Tibial nerve (tissue), 4 donors: ENCODE measurements around the gene IQSEC3. TPM values are rescaled to one million over a fixed set of nuclear protein-coding genes. Genes with fewer than 3 reads are reported as not detected.

Source experiments
- DNase-seq, 2 donors: peaks; one replicate each; pipeline ENCODE4 v3.0.0-alpha.2; 2019; ENCODE audit warnings: low spot score in 2 of 2
- H3K27ac ChIP-seq, 4 donors: fragments of 200-600 bp; sonication (generic) in 3 of 4; one replicate each; pipeline ENCODE4 v1.5.1; 2017 to 2019; ENCODE audit warnings: mild to moderate bottlenecking in 1 of 4
- H3K27me3 ChIP-seq, 2 donors: fragments of 200-600 bp; sonication (generic) in 1 of 2; one replicate each; pipeline versions ENCODE4 v1.5.1 to v1.6.0; 2017 to 2019
- H3K36me3 ChIP-seq, 3 donors: fragments of 200-600 bp; sonication (generic); one replicate each; pipeline ENCODE4 v1.5.1; 2018 to 2019
- H3K4me1 ChIP-seq, 4 donors: fragments of 200-600 bp; sonication (generic) in 3 of 4; one replicate each; pipeline ENCODE4 v1.5.1; 2017 to 2019
- H3K4me3 ChIP-seq, 4 donors: fragments of 200-600 bp; sonication (generic) in 3 of 4; one replicate each; pipeline ENCODE4 v1.5.1; 2017 to 2019; ENCODE audit warnings: mild to moderate bottlenecking in 1 of 4, moderate library complexity in 1 of 4
- H3K9me3 ChIP-seq, 4 donors: fragments of 200-600 bp; sonication (generic) in 3 of 4; one replicate each; pipeline ENCODE4 v1.5.1; 2017 to 2019
- CTCF ChIP-seq, 5 experiments: fragments of 200-600 bp in 3 of 5; fragments of 450-650 bp in 2 of 5; sonication (generic) in 3 of 5; IDR thresholded peaks; one replicate each; pipeline ENCODE4 v1.5.1; 2016 to 2019; ENCODE audit warnings: antibody characterized with exemption in 5 of 5, mild to moderate bottlenecking in 3 of 5, moderate library complexity in 2 of 5
- EP300 ChIP-seq, 2 donors: sonication (generic); formaldehyde crosslinking; IDR thresholded peaks; one replicate each; pipeline ENCODE4 v1.6.1; 2017; ENCODE audit warnings: antibody characterized with exemption in 2 of 2, mild to moderate bottlenecking in 1 of 2
- POLR2A ChIP-seq, 2 donors: fragments of 450-650 bp; IDR thresholded peaks; one replicate each; pipeline ENCODE4 v1.6.1; 2017; ENCODE audit warnings: antibody characterized with exemption in 2 of 2, mild to moderate bottlenecking in 2 of 2, moderate library complexity in 2 of 2
- WGBS, 2 donors: methylation state at CpG; one replicate each; pipeline ENCODE4 v1.1.5; 2018; 5-methylcytosine and 5-hydroxymethylcytosine counted together
- total RNA-seq, 4 donors: library from RNA; depleted of rRNA; stranded (reverse); fragments of >200 nt; gene quantifications; one replicate each; pipeline ENCODE4 v1.1.0, GENCODE V29; 2016

The IQSEC3 gene
- total RNA-seq, 4 donors from 2014 or later, result 0.84 to 6.5 (median 1.6) TPM

GRCh38 chr12:84056-84455 is 17.5 kb downstream of the IQSEC3 start:
- Histone ChIP-seq H3K4me3 (no peak overlapping the region), H3K27ac (no peak overlapping the region), H3K9me3 (peaks cover 0 to 2% (median 0%) of the 10 kb centered on the region in 4 donors), H3K36me3 (no peaks in the 10 kb centered on the region), H3K4me1 (no peaks in the 10 kb centered on the region), H3K27me3 (peaks cover 0 to 13% of the 10 kb centered on the region in 2 donors)
- DNase-seq, result no peak
- TF ChIP-seq POLR2A (IDR thresholded peaks at IDR 0.05), result no peak
- no peak for TF ChIP-seq EP300 (IDR thresholded peaks at IDR 0.05)
- no peak for TF ChIP-seq CTCF (IDR thresholded peaks at IDR 0.05)
- WGBS, 2 donors, result 48 to 58% methylated on average over 6 of the region's 6 CpGs

GRCh38 chr12:85191-85666 is 18.7 kb downstream of the IQSEC3 start:
- peaks cover 0 to under 1% of the 10 kb centered on the region in 2 donors for H3K27me3 ChIP-seq
- 68 to 87% methylated on average over 8 to 9 of the region's 9 CpGs for WGBS, 2 donors

GRCh38 chr12:87315-87714 is 20.7 kb downstream of the IQSEC3 start:
- 37 to 57% methylated on average over 2 of the region's 2 CpGs for WGBS, 2 donors
- Histone ChIP-seq H3K4me3 (no peak overlapping the region), H3K9me3 (peaks cover 0 to 14% (median 0%) of the 10 kb centered on the region in 4 donors), H3K36me3 (no peaks in the 10 kb centered on the region), H3K27ac (no peak overlapping the region), H3K27me3 (no peaks in the 10 kb centered on the region), H3K4me1 (no peaks in the 10 kb centered on the region)
- TF ChIP-seq EP300 (IDR thresholded peaks at IDR 0.05) (no peak), POLR2A (IDR thresholded peaks at IDR 0.05) (no peak), CTCF (IDR thresholded peaks at IDR 0.05) (no peak)
- no peak for DNase-seq

More at GRCh38 chr12:85191-85666, 18.7 kb downstream of the IQSEC3 start:
- Histone ChIP-seq H3K36me3 (no peaks in the 10 kb centered on the region), H3K27ac (no peak overlapping the region), H3K4me1 (no peaks in the 10 kb centered on the region), H3K4me3 (no peak overlapping the region), H3K9me3 (peaks cover 0 to 14% (median 0%) of the 10 kb centered on the region in 4 donors)
- no peak for DNase-seq
- no peak for TF ChIP-seq CTCF (IDR thresholded peaks at IDR 0.05)
- no peak for TF ChIP-seq EP300 (IDR thresholded peaks at IDR 0.05)
- no peak for TF ChIP-seq POLR2A (IDR thresholded peaks at IDR 0.05)

- 69 to 70% methylated on average over 9 of the region's 9 CpGs for WGBS, 2 donors
- H3K27ac ChIP-seq, result no peak overlapping the region
- DNase-seq, result no peak
- no peaks in the 10 kb centered on the region for H3K36me3 ChIP-seq
- TF ChIP-seq POLR2A (IDR thresholded peaks at IDR 0.05), result no peak
- no peak for TF ChIP-seq EP300 (IDR thresholded peaks at IDR 0.05)
- no peak for TF ChIP-seq CTCF (IDR thresholded peaks at IDR 0.05)
- H3K9me3 ChIP-seq, result peaks cover 0 to 14% (median 0%) of the 10 kb centered on the region in 4 donors
- H3K4me1 ChIP-seq, result no peaks in the 10 kb centered on the region
- no peaks in the 10 kb centered on the region for H3K27me3 ChIP-seq
- no peak overlapping the region for H3K4me3 ChIP-seq
Measured at GRCh38 chr12:87856-88255, 21.3 kb downstream of the IQSEC3 start.

- 88 to 92% methylated on average over 2 of the region's 2 CpGs for WGBS, 2 donors
- TF ChIP-seq POLR2A (IDR thresholded peaks at IDR 0.05) (no peak), CTCF (IDR thresholded peaks at IDR 0.05) (no peak), EP300 (IDR thresholded peaks at IDR 0.05) (no peak)
- H3K4me1 ChIP-seq, result no peaks in the 10 kb centered on the region
- peaks cover 0 to 14% (median 0%) of the 10 kb centered on the region in 4 donors for H3K9me3 ChIP-seq
- DNase-seq, result no peak
- H3K27me3 ChIP-seq, result no peaks in the 10 kb centered on the region
- H3K4me3 ChIP-seq, result no peak overlapping the region
- no peak overlapping the region for H3K27ac ChIP-seq
- H3K36me3 ChIP-seq, result no peaks in the 10 kb centered on the region
Measured at GRCh38 chr12:89653-90052, 23.1 kb downstream of the IQSEC3 start.
